GM12801 (cell line): ENCODE measurements around the gene KDM4B.

Experiments
- TF ChIP-seq, protein P1 (sequence below): IDR thresholded peaks from one replicate; pipeline ENCODE4 v1.5.1; 2011; ENCODE audit warnings: control low read depth; ENCODE audit not compliant: insufficient read length; ENCODE audit errors: extremely low read depth

The KDM4B gene

DNA sequence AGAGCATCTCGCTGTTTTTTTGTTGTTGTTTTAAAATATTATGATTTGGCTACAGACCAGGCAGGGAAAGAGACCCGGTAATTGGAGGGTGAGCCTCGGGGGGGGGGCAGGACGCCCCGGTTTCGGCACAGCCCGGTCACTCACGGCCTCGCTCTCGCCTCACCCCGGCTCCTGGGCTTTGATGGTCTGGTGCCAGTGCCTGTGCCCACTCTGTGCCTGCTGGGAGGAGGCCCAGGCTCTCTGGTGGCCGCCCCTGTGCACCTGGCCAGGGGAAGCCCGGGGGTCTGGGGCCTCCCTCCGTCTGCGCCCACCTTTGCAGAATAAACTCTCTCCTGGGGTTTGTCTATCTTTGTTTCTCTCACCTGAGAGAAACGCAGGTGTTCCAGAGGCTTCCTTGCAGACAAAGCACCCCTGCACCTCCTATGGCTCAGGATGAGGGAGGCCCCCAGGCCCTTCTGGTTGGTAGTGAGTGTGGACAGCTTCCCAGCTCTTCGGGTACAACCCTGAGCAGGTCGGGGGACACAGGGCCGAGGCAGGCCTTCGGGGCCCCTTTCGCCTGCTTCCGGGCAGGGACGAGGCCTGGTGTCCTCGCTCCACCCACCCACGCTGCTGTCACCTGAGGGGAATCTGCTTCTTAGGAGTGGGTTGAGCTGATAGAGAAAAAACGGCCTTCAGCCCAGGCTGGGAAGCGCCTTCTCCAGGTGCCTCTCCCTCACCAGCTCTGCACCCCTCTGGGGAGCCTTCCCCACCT, 183.3 kb downstream of the KDM4B start:
- TF ChIP-seq, protein P1, sequence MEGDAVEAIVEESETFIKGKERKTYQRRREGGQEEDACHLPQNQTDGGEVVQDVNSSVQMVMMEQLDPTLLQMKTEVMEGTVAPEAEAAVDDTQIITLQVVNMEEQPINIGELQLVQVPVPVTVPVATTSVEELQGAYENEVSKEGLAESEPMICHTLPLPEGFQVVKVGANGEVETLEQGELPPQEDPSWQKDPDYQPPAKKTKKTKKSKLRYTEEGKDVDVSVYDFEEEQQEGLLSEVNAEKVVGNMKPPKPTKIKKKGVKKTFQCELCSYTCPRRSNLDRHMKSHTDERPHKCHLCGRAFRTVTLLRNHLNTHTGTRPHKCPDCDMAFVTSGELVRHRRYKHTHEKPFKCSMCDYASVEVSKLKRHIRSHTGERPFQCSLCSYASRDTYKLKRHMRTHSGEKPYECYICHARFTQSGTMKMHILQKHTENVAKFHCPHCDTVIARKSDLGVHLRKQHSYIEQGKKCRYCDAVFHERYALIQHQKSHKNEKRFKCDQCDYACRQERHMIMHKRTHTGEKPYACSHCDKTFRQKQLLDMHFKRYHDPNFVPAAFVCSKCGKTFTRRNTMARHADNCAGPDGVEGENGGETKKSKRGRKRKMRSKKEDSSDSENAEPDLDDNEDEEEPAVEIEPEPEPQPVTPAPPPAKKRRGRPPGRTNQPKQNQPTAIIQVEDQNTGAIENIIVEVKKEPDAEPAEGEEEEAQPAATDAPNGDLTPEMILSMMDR: no peak

DNA sequence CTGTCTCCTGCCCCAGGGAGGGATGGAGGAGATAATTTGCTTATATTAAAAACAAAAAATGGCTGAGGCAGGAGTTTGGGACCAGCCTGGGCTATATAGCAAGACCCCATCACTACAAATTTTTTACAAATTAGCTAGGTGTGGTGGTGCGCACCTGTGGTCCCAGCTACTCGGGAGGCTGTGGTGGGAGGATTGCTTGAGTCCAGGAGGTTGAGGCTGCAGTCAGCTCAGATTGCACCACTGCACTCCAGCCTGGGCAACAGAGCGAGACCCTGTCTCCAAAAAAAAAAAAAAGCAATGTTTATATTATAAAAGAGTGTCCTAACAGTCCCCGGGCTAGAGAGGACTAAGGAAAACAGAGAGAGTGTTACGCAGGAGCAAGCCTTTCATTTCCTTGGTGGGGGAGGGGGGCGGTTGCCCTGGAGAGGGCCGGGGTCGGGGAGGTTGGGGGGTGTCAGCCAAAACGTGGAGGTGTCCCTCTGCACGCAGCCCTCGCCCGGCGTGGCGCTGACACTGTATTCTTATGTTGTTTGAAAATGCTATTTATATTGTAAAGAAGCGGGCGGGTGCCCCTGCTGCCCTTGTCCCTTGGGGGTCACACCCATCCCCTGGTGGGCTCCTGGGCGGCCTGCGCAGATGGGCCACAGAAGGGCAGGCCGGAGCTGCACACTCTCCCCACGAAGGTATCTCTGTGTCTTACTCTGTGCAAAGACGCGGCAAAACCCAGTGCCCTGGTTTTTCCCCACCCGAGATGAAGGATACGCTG, 184.0 kb downstream of the KDM4B start:
- TF ChIP-seq, protein P1: no peak

DNA sequence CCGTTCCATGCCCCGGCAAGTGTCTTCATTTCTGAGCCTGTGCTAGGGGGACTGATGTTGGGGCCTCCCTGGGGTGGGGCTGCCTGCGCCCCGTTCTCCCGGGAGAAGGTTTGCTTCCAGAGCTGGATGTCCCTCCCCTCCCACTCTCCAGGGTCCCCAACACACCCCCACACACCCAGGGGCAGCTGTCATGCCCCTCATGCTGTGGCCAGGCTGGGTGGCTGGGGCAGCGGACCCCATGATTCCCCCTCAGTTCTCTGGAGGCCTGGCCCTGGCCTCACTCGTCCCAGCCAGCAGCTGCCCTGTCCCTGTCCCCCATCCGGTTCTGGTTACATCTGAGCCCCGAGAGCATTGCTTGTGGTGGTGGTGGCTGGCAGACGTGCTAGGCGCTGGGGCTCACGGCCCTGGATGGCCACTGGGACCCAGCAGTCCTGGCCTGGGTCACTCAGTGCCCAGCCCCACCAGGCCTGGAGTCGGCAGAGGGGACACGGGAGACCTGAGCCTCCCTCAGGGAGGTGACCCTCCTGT, 184.8 kb downstream of the KDM4B start:
- TF ChIP-seq, protein P1: no peak

DNA sequence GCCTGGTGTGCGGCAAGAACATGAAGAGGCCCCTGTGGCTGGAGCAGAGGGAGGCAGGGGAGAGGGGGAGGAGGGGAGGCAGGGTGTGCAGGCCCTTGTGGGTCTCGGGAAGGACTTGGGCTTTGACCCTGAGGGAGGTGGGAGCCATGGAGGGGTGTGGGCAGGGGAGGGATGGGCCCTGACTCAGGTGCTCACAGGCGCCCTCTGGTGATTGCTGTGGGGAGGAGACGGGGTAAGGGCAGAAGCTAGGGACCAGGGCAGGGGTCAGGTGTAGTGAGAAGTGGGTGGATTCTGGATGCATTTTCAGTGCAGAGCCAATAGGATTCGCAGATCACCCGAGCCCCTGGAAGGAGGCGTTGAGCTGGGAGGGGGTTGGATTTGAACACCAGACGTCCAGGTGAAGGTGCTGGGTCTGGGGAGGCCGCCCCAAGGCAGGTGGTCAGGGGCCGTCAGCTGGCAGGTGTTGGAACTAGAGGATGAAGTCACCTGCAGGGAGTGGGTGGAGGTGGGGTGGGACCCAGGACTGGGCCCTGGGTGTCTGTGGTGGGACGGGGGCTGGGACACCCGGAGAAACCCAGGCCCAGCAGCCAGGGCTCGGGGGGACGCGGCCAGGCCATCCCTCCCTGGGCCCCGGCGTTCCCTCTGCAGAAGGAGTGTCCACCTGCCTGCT, 185.4 kb downstream of the KDM4B start:
- TF ChIP-seq, protein P1: no peak

DNA sequence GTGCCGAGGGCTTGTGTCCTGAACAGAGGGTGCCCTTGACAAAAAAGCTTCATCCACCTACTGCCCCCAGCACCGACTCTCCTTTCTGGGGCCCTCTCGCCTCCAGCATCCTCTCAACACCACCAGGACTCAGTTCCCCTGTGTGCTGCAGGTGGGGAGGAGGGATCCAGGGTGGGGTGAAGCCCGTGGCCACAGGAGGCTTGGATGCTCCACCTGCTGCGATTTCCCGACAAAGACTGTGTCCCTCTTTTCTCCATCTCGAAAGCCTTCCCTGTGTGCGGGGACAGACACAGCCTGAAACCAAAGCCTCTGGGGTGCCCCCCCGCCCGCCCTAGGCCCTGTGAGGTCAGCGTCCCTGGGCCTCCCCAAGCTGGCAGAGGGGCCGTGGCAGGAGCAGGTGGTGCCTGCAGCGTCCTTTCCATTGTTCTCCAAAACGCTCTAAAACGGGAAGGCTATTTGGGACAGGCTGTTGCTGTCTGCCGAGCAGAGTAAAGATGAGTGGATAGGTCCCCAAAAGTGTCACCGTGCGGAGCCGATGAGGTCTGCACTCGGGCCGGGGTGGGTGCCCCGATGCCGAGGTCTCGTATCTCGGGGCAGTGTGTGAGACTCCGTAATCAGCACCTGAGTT, 186.0 kb downstream of the KDM4B start:
- TF ChIP-seq, protein P1: no peak

DNA sequence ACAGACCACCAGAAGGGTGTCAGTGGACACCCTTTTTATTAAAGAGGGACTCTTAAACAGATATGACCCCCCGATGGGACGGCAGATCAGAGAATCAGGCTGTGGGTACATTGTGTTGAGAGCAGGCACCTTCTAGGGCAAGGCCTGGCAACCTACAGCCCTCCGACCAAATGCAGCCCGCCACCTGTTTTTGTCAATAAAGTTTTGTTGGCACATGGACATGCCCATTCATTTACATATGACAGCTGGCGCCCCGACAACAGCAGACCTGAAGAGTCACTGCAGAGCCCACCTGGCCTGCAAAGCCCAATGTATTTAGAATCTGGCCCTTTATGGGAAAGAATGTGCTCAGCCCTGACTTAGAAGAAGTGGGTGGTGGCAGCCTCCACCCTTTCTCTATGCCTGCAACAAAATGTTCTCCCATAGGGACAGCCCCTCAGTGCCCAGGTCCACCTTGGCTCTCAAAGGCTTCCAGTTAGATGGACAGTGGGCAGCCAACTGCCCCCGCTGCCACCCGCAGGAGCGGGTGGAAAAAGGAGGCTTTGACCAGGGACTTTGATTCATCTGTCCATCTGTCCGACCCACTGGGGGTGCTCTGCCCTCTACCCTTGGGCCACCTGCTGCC, 186.8 kb downstream of the KDM4B start:
- TF ChIP-seq, protein P1: no peak
